ENCODE results near the gene EDIL3. TPM values are rescaled to one million over a fixed set of nuclear protein-coding genes. Genes with fewer than 3 reads are reported as not detected.

The EDIL3 gene
- total and polyA plus RNA-seq, 2 of the 8 experiments (the other 6 are each of a cell fraction or from before 2014, with no cell fraction given): 14.7 to 47.2 TPM

- H3K27me3 ChIP-seq (replicated peaks in 1 of 4; ENCODE audit: control insufficient read depth in 3 of 4, extremely low read depth in 1 of 4, insufficient read depth in 3 of 4, low read length in 3 of 4): no peaks in the 10 kb centered on the region
- no peak overlapping the region for H3K4ac ChIP-seq (replicated peaks; ENCODE audit: insufficient read length, low read depth, low read length)
- H2AFZ ChIP-seq (ENCODE audit: low read length): no peak overlapping the region
- no peak overlapping the region for H3K27ac ChIP-seq (ENCODE audit: low read depth, low read length)
- no peak overlapping the region for H4K5ac ChIP-seq (ENCODE audit: insufficient read length, low read depth, low read length)
- H2BK20ac ChIP-seq (ENCODE audit: low read length): no peak overlapping the region
- H2BK5ac ChIP-seq (ENCODE audit: low read depth, low read length): no peak overlapping the region
- no peaks in the 10 kb centered on the region for H3K79me2 ChIP-seq (ENCODE audit: control insufficient read depth in 1 of 2, insufficient read depth in 2 of 2, low read length in 2 of 2)
- H2AK5ac ChIP-seq (ENCODE audit: low read depth, low read length): no peak overlapping the region
- no peak overlapping the region for H3K4me2 ChIP-seq (ENCODE audit: insufficient read depth in 1 of 2, low read depth in 2 of 2, low read length in 2 of 2)
- DNase-seq (ENCODE audit: low read depth in 1 of 2, low spot score in 2 of 2) (no peak), FAIRE-seq (no peak)
- no peak overlapping the region for H3K18ac ChIP-seq (ENCODE audit: extremely low read depth, low read length)
- H4K20me1 ChIP-seq (replicated peaks in 1 of 2; ENCODE audit: control insufficient read depth in 1 of 2, insufficient read depth in 2 of 2, low read length in 2 of 2): no peaks in the 10 kb centered on the region
- no peaks in the 10 kb centered on the region for H3K79me1 ChIP-seq (ENCODE audit: low read depth, low read length)
- H2BK15ac ChIP-seq (ENCODE audit: low read length): no peak overlapping the region
- no peak overlapping the region for H3K23ac ChIP-seq (ENCODE audit: insufficient read length)
- H3K9ac ChIP-seq (replicated peaks in 1 of 4; ENCODE audit: extremely low read depth in 1 of 4, low read depth in 3 of 4, low read length in 3 of 4): no peak overlapping the region
- H3K36me3 ChIP-seq (ENCODE audit: control insufficient read depth in 2 of 4, insufficient read depth in 4 of 4, low read length in 3 of 4): peaks cover 0 to 3% (median 0%) of the 10 kb centered on the region in 4 experiments; a peak in 1 of 8 replicates
- CTCF ChIA-PET (ENCODE audit: partially characterized antibody): no interaction called here
- H3K14ac ChIP-seq (ENCODE audit: insufficient read length): no peak overlapping the region
- no peak overlapping the region for H2BK12ac ChIP-seq (ENCODE audit: low read depth, low read length)
- H3K4me1 ChIP-seq (replicated peaks in 1 of 4; ENCODE audit: control insufficient read depth in 3 of 4, insufficient read depth in 4 of 4, low read length in 3 of 4): no peaks in the 10 kb centered on the region
- no peak overlapping the region for H4K91ac ChIP-seq (replicated peaks; ENCODE audit: insufficient read length, low read length)
- no peak overlapping the region for H4K8ac ChIP-seq (ENCODE audit: extremely low read depth, insufficient read depth, low read length)
- no peak overlapping the region for H3K4me3 ChIP-seq (ENCODE audit: extremely low read depth in 1 of 4, insufficient read depth in 2 of 4, low read depth in 3 of 4, low read length in 4 of 4)
- no peaks in the 10 kb centered on the region for H3K23me2 ChIP-seq (ENCODE audit: low read depth, low read length)
- POLR2A ChIA-PET (ENCODE audit: partially characterized antibody): no interaction called here
- no peak overlapping the region for H2BK120ac ChIP-seq (replicated peaks; ENCODE audit: low read depth, low read length)
- WGBS, 2 experiments (ENCODE audit: extremely low coverage in 1 of 2, insufficient coverage in 1 of 2, insufficient read length in 1 of 2, insufficient replicate concordance in 2 of 2, low coverage in 1 of 2, low lambda C conversion rate in 2 of 2, missing lambda C conversion rate in 1 of 2): 91% methylated on average over 2 of the region's 2 CpGs; no CpG with 5 or more reads in 1 of the 2 experiments
- no peaks in the 10 kb centered on the region for H3K9me3 ChIP-seq (ENCODE audit: insufficient read depth in 2 of 2, low read depth in 1 of 2, low read length in 1 of 2)
- no peak overlapping the region for H3K56ac ChIP-seq (replicated peaks; ENCODE audit: insufficient read length, low read depth, low read length)
- TF ChIP-seq TBP (IDR thresholded peaks at IDR 0.05; ENCODE audit: low read depth, low read length): no peak
- TF ChIP-seq KDM1A (IDR thresholded peaks at IDR 0.05; ENCODE audit: borderline replicate concordance, low read length): no peak
- TF ChIP-seq EGR1 (IDR thresholded peaks at IDR 0.05; ENCODE audit: borderline replicate concordance, low read depth, low read length): no peak
- TF ChIP-seq, protein P1, sequence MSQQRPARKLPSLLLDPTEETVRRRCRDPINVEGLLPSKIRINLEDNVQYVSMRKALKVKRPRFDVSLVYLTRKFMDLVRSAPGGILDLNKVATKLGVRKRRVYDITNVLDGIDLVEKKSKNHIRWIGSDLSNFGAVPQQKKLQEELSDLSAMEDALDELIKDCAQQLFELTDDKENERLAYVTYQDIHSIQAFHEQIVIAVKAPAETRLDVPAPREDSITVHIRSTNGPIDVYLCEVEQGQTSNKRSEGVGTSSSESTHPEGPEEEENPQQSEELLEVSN (IDR thresholded peaks at IDR 0.05): no peak
- no peak for TF ChIP-seq PHF8 (conservative IDR thresholded peaks at IDR 0.05; ENCODE audit: low read depth, low read length)
- no peak for TF ChIP-seq TAF1 (IDR thresholded peaks at IDR 0.05; ENCODE audit: low read depth, low read length)
These were observed 8.2 kb upstream of the EDIL3 start for GRCh38 chr5:84392836-84393235.

Data from H1 (cell line).